Myocyte (in vitro differentiated cells): Measurements from ENCODE around the gene CCDC136. TPM values are rescaled to one million over a fixed set of nuclear protein-coding genes. Genes with fewer than 3 reads are reported as not detected.

Source experiments
- DNase-seq: peaks from one replicate; pipeline ENCODE4 v3.0.0-alpha.2; 2012; ENCODE audit warnings: low read depth
- total RNA-seq: library from RNA; depleted of rRNA; stranded (reverse); fragments of >200 nt; gene quantifications from 2 replicates; pipeline ENCODE4 v1.2.3, GENCODE V29; 2014

The CCDC136 gene
- total RNA-seq, 1 donor from 2014 or later, result 4.6 TPM

DNA sequence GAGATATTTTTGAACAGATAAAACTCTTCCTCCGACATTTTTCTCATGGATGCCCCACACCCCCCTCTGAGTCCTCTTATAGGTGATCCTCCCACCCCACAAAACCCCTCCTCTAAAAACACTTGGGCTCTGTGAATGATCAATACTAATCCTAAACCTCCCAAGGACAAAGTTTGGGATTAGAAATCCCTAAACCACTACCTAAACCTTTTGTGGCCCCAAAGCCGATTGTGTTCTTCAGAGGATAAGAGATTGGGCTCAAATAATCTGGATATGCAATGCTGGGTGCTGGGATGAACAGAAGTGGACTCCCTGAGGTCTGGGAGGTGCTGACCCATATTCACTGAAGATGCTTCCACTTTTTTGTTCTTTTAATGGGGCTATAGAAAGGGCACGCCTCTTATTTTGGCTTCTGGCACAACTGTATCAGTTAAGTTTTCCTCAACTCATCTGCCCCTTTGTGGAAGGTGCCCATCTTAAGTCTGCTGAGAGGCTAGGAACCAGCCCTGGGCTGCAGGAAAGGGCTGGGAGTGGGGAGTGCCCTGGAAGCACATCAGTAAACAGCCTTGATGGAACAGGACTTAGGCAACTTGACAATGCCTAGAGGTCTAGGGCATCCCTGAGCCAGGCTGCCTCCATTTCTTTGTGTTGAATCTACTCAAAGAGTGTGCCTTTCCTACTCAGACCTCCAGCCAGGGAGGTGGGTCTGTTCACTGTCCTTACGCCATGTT lies 15.9 kb upstream of the CCDC136 start, which contains the start of gene OPN1SW:
Gene OPN1SW, minus strand, starts transcription at position 51 of the 731 bp plus-strand sequence. Its CDS starts 13 bp downstream, at position 38.
- DNase-seq, result no peak

DNA sequence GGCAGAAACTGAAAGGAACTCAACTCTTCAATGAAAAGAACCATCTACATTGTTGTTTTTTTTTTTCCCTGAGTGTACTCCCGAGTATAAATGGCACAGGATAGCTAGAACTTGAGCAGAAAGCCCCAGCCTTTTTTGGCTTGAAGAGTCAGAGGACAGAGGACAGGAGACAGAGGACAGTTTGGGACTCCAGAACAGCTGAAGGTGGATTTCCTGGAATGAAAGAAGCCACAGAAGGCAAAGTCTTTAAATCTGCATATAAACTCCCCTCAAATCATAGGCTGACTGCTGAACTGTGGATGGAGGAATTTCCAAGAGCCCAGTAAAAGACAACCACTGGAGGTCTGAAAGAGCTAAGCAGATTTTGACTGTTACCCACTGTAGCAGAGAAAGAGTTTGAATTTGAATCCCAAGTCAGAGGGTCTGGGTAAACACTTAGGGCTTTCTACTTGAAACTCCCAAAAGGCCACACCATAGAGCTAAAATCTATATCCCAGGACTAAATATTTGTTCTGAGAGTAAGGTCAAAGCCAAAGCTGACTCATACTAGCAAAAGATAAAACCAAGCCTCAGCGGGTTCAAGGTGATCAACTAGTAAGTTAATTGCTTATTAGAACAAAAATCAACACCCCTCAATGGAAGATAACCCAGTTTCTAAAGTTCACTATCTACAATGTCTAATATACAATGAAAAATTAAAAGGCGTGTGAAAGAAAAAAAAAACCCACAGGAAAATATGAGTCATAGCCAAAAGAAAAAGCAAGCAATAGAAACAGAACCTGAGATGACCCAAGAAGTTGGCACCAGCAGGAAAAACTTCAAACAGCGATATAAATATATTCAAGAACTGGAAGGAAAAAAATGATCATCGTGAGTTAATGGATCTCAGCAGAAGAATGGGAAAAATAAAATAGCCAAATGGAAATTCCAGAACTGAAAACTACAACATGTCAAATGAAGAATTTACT lies 14.3 kb upstream of the CCDC136 start:
- DNase-seq, result peak; percentile 78

GRCh38 chr7:128778946-128779345 lies 12.8 kb upstream of the CCDC136 start:
- DNase-seq, result no peak

GRCh38 chr7:128781126-128781525 lies 10.6 kb upstream of the CCDC136 start:
- peak; percentile 63 for DNase-seq

DNA sequence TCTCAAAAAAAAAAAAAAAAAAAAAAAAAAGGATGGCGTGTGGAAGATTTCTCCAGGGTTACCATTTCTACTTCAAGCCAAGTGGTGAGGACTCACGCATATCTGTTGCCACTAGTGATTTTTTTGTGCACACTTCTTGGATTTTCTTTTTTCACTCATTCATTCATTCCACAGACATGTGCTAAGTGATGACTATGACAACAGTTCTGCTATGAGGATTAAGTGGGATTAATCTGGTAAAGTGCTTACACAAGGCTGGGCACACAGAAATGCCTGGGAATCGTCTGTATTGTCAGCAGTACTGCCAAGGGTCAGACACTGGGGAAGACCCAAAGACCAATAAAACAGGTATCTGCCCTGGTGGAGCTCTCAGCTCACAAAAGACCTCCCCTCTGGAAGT lies 9.9 kb upstream of the CCDC136 start:
- DNase-seq, result no peak

GRCh38 chr7:128783143-128783861 lies 8.5 kb upstream of the CCDC136 start:
- DNase-seq, result peak; percentile 26

GRCh38 chr7:128785738-128786137 lies 6.0 kb upstream of the CCDC136 start:
- no peak for DNase-seq

- no peak for DNase-seq
These were observed 3.0 kb upstream of the CCDC136 start for GRCh38 chr7:128788446-128789412.

GRCh38 chr7:128790315-128791041 lies 1.3 kb upstream of the CCDC136 start:
- DNase-seq, result no peak

GRCh38 chr7:128791972-128792327 lies 182 bp downstream of the CCDC136 start:
- no peak for DNase-seq

DNA sequence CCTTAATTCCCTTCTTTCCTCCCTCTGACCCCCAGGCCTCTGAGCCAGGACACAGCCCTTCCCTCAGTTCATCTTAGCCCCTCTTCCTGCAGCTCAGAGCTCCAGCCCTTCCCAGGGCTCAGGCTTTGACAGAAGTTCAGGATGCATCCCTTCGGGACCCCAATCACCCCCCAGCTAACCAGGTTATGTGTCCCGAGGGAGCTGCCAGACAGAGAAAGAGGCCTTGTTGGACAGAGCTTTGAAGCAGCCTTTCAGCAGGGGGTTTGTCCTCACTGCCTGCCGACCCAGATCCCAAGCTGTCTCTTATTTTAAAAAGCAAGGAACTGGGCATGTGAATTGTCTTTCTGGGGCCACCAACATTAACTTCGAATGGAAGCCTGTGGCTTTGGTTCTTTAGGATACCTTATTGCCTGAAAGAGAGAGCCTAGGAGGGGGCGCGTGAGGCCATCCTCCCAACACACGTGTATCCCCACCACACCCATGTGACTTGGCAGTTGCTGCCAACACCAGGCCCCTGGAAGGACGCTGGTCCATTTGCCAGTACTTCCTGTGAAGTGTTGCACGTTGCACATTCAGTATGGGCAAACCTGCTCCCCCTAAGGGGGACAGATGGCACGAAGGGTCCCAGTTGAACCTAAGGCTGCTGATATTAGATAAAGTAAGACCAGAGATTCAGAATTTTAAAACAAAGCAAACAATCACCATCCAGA lies 858 bp downstream of the CCDC136 start:
- no peak for DNase-seq

DNA sequence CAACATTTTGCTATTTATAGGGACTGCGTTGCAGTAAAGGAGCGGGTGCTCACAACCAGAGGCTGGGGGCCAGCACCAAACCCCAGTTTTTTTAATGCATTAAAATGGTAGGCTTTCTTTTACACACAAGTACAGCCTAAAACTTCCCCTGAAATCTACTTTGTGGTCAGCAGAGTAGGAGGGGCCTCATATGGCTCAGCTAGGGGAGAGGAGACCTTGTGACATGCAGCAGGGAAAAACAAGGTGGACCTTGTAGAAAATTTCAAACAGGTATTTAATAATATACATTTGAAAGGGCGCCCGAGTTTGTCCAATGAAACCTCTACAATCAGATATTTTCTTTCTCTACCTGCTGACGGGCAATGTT lies 1.4 kb downstream of the CCDC136 start:
- no peak for DNase-seq

- DNase-seq, result no peak
These were observed 2.3 kb downstream of the CCDC136 start for GRCh38 chr7:128794020-128794419.

- no peak for DNase-seq
These were observed 2.7 kb downstream of the CCDC136 start for GRCh38 chr7:128794436-128794835.

DNA sequence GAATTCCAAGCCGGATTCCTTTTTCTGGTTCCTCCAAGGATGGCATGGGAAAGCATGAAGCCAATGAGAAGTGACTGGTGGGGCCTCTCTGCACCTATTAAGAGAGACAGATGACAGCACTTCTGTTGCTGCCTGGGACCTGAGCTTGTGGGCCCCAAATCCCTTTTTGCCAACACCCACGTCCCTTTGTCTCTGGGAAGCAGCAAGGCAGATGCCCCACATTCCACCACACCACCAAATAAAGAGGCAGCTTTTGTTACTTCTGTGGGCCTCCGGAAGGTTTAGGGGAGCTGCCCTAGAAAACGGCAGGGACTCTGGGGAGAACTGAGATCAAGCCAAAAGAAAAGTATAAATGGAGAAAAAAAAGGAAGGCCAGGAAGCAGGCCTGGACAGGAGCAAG lies 3.4 kb downstream of the CCDC136 start:
- DNase-seq, result no peak

- DNase-seq, result no peak
These were observed 4.6 kb downstream of the CCDC136 start for GRCh38 chr7:128796327-128796726.

- no peak for DNase-seq
These were observed 7.7 kb downstream of the CCDC136 start for GRCh38 chr7:128799451-128799850.

GRCh38 chr7:128800567-128800966 lies 8.8 kb downstream of the CCDC136 start:
- no peak for DNase-seq

GRCh38 chr7:128801003-128801402 lies 9.2 kb downstream of the CCDC136 start:
- no peak for DNase-seq
